ENCODE measurements around the gene ZBTB16.
A peak's percentile ranks its signal among the peaks of the same experiment; 100 is the strongest.

ZBTB16 gene

GRCh38 chr11:114059278-114059983, at the start of gene ZBTB16:
ZBTB16 (plus strand) TSS chr11:114059711; CDS start chr11:114063301, 3,590 bp downstream.
- peak; percentile 90 for DNase-seq (ENCODE audit: low spot score)

- no peak for DNase-seq (ENCODE audit: low spot score)
Measured at GRCh38 chr11:114010931-114011330, 48.6 kb upstream of the ZBTB16 start.

- no peak for DNase-seq (ENCODE audit: low spot score)
Measured at GRCh38 chr11:114011443-114011842, 48.1 kb upstream of the ZBTB16 start.

- DNase-seq (ENCODE audit: low spot score), result no peak
Measured at GRCh38 chr11:114015117-114015516, 44.4 kb upstream of the ZBTB16 start.

- DNase-seq (ENCODE audit: low spot score), result no peak
Measured at GRCh38 chr11:114016986-114017385, 42.5 kb upstream of the ZBTB16 start.

GRCh38 chr11:114017723-114018122, 41.8 kb upstream of the ZBTB16 start:
- DNase-seq (ENCODE audit: low spot score), result no peak

GRCh38 chr11:114019046-114019445, 40.5 kb upstream of the ZBTB16 start:
- no peak for DNase-seq (ENCODE audit: low spot score)

- DNase-seq (ENCODE audit: low spot score), result no peak
Measured at GRCh38 chr11:114019574-114019973, 39.9 kb upstream of the ZBTB16 start.

- no peak for DNase-seq (ENCODE audit: low spot score)
Measured at GRCh38 chr11:114025329-114025907, 34.1 kb upstream of the ZBTB16 start.

GRCh38 chr11:114026355-114026754, 33.2 kb upstream of the ZBTB16 start:
- DNase-seq (ENCODE audit: low spot score), result no peak

- no peak for DNase-seq (ENCODE audit: low spot score)
Measured at GRCh38 chr11:114027391-114027790, 32.1 kb upstream of the ZBTB16 start.

- DNase-seq (ENCODE audit: low spot score), result no peak
Measured at GRCh38 chr11:114027926-114028325, 31.6 kb upstream of the ZBTB16 start.

GRCh38 chr11:114031246-114031966, 28.1 kb upstream of the ZBTB16 start:
- DNase-seq (ENCODE audit: low spot score), result no peak

- no peak for DNase-seq (ENCODE audit: low spot score)
Measured at GRCh38 chr11:114031967-114032320, 27.6 kb upstream of the ZBTB16 start.

- no peak for DNase-seq (ENCODE audit: low spot score)
Measured at GRCh38 chr11:114033066-114033465, 26.4 kb upstream of the ZBTB16 start.

GRCh38 chr11:114033572-114033971, 25.9 kb upstream of the ZBTB16 start:
- DNase-seq (ENCODE audit: low spot score), result no peak

GRCh38 chr11:114034956-114035355, 24.6 kb upstream of the ZBTB16 start:
- DNase-seq (ENCODE audit: low spot score), result no peak

- peak; percentile 83 for DNase-seq (ENCODE audit: low spot score)
Measured at GRCh38 chr11:114036147-114036811, 23.2 kb upstream of the ZBTB16 start.

- DNase-seq (ENCODE audit: low spot score), result no peak
Measured at GRCh38 chr11:114036958-114037357, 22.6 kb upstream of the ZBTB16 start.

- no peak for DNase-seq (ENCODE audit: low spot score)
Measured at GRCh38 chr11:114039551-114039950, 20.0 kb upstream of the ZBTB16 start.

- no peak for DNase-seq (ENCODE audit: low spot score)
Measured at GRCh38 chr11:114040706-114041211, 18.8 kb upstream of the ZBTB16 start.

GRCh38 chr11:114042234-114042633, 17.3 kb upstream of the ZBTB16 start:
- DNase-seq (ENCODE audit: low spot score), result no peak
